H4 (cell line): ENCODE results near the gene RALGAPB. TPM values are rescaled to one million over a fixed set of nuclear protein-coding genes. Genes with fewer than 3 reads are reported as not detected.
"Not testable (repeated sequence)": the region's sequence is repeated elsewhere in the genome, so short reads cannot be mapped to it uniquely, and the experiment has no call there.

Experiments
- DNase-seq: peaks from one replicate; pipeline ENCODE4 v3.0.0-alpha.2; 2015; ENCODE audit warnings: low spot score
- total RNA-seq: library from RNA; depleted of rRNA; stranded (reverse); fragments of >200 nt; shearing (Covaris generic); gene quantifications from 2 replicates; pipeline ENCODE4 v1.2.3, GENCODE V29; 2014

The RALGAPB gene
- total RNA-seq, 1 experiment from 2014 or later: 15.1 TPM

DNA sequence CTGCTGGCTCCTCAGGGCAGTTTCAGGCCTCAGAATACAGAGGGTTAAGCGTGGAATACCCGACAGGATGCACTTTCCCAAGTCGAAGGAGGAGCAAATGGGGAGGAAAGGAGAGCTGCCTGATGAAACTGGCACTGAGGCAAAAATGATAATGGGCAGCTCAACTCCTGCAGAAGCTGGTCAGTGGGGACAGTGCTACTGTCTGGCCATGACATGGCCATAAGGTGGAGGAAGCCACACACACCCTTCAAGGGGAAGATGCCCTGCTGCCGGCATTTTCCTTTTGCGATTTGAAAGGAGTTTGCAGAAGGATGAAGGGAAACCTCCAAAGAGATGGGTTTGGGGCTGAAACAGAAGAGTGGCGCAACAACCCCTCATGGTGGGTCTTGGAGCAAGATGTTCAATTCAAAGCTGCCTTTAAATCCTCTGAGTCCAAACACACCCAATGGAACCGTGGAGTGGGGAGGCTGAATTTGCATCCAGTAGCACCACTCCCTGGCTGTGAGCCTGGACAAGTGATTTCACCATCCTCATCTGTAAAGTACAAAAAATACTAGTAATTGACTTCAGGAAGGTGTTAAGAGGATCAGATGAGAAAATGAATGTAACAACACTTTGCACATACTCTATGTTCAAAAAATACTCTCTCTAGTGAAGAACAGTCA is 111.6 kb downstream of the RALGAPB start:
- DNase-seq: no peak

DNA sequence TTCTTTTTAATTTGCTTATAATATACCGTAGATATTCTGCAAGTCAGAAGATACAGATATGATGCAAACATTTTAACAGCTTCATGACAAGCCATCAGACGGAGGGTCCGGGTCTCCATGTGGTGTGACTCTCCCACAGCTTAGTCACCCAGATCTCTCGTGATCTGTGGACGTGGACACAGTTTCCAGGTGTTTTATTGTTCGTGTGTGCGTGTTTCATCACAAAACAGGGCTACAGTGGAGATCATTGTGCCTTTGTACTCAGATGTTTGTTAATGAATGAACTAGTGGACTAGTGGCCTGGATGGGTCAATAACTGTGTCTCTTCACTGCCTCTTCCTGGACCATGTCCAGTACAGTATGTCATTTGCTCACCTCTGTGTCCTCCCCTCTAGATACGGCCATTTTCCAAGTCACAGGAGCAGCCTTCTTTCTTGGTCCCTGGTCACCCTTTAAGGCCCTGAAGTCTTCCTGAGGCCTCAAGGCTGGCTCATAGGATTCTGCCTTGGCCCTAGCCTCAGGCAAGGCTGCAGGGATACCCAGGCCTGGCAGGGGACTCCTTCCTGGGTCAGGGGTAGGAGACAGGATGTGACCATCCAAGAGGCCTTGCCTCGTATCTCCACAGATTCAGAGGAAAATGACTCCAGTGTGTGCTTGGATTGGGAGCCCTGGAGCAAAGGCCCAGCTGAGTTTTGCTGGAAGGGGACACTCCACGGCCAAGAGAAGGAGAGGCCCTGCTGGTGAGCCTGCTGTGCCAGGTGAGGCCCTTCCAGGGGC is 112.9 kb downstream of the RALGAPB start:
- DNase-seq: no peak

DNA sequence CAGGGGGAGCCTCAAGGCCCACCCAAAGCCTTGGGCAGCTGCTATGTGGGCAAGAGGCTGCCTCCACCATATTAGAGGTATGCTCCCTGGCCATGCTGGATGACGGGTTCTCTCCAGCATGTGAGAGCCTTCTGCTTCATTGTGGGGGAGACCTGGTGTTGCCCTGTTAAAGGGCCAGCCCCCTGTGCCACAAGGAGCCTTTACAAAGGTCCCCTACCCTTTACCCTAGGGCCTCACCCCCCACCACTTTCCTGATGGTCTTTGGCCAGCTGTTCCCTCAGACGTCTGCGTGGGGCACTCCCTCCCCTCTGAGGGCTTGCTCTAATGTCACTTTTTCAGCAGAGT is 113.5 kb downstream of the RALGAPB start:
- no peak for DNase-seq

DNA sequence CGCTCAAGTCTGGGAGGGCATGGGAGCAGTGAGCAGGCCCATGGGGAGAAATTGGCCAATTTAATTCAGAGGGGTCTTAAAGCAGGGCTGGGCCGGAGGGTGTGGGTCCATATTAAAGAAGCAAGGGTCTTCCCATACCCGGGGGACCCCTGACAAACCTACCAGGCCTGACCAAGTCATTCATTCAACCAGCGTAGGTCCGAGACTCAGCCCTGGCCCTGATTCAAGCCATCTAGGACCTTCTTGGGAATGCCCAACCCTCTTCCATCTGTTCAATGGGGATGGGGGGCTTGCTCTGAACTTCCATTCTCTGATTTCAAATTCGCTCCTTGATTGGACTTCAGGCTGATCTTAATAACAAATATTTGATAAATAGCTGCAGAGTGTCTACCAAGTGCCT is 115.7 kb downstream of the RALGAPB start:
- no peak for DNase-seq

- DNase-seq: no peak
Measured at GRCh38 chr20:38589351-38589750, 116.7 kb downstream of the RALGAPB start.

GRCh38 chr20:38589967-38590675 is 117.5 kb downstream of the RALGAPB start:
- DNase-seq: no peak

DNA sequence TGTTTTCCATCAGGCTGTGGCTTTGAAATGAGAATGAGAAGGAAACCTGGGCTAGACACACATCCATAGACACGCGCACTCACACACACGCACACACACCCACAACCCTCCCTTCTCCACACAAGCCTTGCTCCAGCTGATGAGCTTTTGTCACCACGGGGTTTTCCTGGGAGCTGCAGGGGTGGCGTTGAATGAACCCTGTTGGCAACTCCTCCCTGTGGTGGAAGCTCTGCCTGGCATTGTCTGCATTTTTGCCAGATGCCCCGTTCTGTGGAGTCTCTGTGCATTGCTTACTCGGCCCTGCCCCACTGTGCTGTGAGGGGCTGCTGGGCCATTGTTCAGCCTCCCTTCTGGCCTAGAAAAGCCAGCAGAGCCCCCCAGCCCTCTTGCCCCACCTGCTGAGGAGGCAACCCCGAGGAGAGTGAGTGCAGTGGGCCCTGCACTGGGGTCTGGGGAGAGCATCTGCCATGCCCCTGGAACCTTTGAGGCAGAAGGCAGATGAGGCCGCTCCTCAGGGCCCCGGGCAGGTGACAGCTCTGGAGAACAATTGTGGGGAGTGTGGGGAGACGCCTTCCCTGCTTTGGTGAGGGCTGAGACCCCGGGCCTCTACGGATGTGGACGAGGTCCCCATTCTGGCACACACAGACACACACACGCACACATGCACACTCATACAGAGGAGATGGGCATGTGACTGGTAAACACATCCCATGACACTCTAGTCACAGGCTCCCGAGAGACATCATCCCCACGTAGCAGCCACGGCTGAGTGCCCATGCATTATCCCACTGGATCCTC is 118.2 kb downstream of the RALGAPB start:
- DNase-seq: no peak

DNA sequence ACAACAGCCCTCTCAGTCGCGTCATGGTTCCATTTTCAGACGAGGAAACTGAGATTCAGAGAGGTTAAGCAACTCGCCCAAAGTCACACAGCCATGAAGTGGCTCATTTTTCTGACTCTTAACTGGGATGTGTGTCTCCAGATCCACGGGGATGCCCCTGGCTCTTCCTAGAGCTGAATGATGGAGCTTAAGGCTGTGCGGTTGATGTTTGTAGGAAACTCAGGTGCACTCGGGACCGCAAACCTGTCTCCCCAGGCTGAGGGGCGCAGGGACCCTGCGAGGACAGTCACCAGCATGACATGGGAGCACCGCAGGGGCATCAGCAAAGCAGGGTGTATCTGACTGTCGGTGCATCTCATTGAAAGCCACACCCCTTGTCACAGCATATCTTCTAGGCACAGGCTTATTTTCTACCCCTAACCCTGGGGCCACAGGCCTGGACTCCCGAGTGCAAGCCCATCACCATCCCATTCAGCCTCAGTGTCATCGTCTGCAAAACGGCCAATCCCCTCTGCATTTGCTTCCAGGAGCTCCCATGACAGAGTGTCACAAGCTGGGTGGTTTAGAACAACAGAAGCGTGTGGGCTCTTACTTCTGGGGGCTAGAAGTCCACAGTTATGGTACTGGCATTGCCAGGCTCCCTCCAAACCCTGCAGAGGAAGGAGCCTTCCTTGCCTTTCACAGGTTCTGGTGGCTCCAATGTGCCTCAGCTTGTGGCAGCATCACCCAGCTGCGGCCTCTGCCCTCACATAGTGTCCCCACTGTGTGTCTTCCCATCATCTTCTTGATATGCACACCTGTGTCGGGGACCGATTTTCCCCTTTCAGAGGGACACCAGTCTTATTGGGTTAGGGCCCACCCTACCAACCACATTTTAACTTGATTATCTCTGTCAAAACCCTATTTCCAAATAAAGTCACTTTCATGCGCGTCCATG is 119.1 kb downstream of the RALGAPB start:
- no peak for DNase-seq

DNA sequence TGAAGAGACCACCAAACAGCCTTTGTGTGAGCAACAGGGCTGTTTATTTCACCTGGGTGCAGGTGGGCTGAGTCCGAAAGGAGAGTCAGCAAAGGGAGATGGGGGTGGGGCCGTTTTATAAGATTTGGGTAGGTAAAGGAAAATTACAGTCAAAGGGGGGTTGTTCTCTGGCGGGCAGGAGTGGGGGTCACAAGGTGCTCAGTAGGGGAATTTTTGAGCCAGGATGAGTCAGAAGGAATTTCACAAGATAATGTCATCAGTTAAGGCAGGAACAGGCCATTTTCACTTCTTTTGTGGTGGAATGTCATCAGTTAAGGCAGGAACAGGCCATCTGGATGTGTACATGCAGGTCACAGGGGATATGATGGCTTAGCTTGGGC is 119.8 kb downstream of the RALGAPB start:
- DNase-seq: not testable (repeated sequence)

DNA sequence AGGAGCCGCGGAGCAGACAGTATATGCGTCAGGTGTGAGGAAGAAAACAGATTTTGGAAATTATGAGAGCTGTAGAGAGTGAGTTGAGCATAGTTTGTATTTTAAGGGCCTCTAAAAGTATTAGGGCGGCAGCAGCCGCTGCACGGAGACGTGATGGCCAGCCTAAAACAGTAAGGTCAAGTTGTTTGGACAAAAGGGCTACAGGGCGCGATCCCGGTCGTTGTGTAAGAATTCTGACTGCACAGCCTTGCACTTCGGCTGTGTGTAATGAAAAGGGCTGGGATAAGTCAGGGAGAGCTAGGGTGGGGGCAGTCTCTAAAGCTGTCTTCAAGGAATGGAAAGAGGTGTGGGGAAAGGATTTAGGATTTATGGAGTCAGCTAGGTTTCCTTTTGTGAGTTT is 121.6 kb downstream of the RALGAPB start:
- not testable (repeated sequence) for DNase-seq

DNA sequence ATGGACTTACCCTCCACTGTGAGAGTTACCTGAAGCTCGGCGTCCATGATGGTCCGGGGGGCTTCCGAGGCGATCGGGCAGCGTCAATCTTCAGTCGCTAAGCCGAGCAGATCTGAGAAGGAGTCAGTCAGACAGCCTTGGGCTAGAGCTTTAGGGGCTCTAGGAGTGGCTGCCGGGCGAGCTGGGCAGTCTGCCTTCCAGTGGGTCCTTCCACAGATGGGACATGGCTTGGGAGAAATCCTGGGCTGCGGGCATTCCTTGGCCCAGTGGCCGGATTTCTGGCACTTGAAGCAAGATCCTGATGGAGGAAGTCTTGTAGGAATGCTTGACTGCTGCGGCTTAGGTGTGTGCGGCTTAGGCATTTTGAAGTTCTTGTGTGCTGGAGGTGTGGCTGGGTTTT is 123.2 kb downstream of the RALGAPB start:
- DNase-seq: not testable (repeated sequence)

- DNase-seq: no peak
Measured at GRCh38 chr20:38599410-38599882, 126.8 kb downstream of the RALGAPB start.

DNA sequence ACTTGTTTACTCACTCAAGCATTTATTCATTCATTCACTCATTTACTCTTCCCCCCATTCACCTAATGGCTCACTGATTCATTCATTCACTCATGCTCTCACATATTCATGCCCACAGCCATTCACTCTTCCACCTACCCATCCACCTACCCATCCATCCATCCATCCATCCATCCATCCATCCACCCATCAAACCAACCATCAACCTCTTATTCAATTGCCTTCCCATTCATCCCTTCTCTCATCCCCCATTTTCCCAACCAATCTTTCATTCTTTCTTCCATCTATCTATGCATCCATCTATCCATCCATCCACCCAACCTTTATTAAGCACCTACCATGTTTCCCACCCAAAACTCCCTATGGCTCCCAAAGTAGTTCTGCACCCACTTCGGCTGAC is 127.4 kb downstream of the RALGAPB start:
- no peak for DNase-seq

DNA sequence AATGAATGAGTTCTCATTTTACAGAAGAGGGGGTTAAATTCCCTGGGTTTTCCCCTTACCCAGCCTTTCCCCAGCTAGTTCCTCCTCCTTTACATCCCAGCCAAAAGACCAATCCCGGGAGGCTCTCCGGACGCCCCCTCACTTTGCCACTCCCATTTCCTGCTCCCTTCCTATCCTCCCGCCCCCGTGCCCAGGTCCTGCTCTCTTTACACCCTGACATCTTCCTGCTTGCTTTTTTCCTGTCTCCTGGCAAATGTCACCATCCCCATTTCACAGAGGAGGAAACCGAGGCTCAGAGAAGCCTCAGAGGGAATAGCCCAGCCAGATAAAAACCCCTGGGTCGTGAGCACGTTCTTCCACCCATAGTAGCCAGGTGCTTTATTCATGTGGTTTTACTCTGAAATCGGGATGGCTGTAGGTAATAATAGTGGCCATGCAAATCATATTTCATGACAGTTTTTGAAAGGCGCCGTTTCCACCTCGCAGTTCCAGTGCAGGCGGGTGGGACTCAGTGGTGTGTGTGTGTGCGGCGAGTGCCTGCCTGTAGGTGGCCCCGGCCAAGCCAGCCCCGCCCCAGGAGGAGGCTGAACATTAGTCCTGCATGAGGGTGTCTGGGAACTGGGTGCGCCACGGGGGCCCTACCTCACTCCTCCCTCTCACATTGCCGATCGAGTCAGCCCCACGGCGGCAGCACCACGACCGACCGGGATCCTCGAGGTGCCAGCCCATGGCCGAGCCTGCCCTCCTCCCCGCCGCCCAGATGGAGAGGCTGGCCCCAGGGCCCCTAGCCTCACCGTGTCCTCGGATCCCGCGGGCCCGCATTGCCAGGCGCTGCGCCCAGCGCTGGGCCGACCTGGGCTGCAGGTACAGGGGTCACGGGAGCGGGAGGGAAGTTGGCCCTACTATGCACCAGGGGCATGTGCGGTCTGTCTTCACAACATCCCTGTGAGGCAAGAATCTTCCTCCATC is 128.9 kb downstream of the RALGAPB start, which contains the start of gene ARHGAP40:
Gene ARHGAP40, plus strand, starts transcription at position 594 of the 969 bp plus-strand sequence.
- DNase-seq: no peak

DNA sequence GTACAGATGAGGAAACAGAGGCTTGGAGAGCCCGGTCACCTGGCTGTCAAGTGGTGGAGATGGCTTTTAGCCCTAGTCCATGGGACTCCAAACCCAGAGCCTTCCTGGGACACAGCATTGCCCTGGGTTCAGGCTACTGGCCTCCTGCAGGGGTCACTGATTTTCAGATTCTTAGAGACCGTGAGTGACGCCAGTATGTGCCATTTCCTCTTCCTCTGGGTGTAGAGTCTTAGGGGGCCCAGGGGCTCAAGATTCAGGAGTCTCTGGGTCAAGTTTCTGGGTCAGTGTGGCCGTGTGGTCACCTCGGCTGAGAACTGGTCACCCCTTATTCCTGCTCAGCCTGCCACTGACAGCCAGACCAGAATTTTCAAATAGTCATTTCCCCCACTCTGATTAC is 129.5 kb downstream of the RALGAPB start:
- no peak for DNase-seq

- DNase-seq: no peak
Measured at GRCh38 chr20:38603286-38603685, 130.6 kb downstream of the RALGAPB start.

DNA sequence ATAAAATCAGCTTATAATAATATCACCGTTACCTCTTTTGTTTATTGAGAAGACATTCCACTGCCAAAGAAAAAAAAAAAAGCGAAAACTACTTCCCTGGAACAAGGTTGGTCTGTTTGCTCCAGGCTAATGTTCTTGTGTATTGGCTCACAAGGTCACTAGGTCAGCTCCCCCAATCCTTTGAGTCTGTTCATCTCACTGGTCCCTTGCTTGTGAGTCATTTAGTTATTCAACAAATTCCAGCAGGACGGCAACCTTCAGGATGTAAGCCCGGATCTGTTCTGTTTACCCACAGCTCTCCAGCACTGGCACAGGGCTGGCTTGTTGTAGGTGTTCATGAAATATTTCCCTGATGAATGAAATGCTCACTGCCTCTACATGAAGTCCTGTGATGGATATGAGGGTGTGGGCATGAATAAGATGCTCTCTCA is 132.2 kb downstream of the RALGAPB start:
- DNase-seq: peak; percentile 54

GRCh38 chr20:38607351-38607750 is 134.7 kb downstream of the RALGAPB start:
- no peak for DNase-seq

DNA sequence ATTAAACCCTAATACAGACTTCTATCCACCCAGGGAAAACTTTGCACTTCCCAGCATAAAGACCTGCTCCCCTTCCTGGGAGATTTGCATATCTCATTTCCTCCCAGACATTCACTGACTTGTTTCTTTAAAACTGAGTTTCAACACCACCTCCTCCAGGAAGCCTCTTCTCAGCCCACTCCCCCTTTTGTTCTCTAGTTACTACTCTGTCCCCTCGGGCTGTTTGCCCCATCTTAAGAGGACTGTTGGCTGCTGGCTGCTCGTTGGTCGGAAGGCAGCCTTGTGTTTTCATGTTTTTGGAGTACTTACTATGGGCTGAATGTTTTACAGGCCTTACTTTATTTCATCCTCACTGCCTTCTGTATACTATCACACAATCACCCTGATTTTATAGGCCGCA is 135.5 kb downstream of the RALGAPB start:
- DNase-seq: no peak
